ACC112 (cell line): ENCODE results near the gene TNFRSF13B.
"Not testable (repeated sequence)": the region's sequence is repeated elsewhere in the genome, so short reads cannot be mapped to it uniquely, and the experiment has no call there.

ENCODE experiments used
- H2AFZ ChIP-seq: fragments of 200-600 bp; sonication (generic); one replicate; pipeline ENCODE4 v1.6.0; 2017; ENCODE audit warnings: antibody characterized with exemption, low read length; ENCODE audit not compliant: unreplicated experiment
- H3K27ac ChIP-seq: fragments of 200-600 bp; sonication (generic); 2 replicates; pipeline ENCODE4 v1.5.1; 2014; ENCODE audit warnings: low read depth, mild to moderate bottlenecking, antibody characterized with exemption, low read length, moderate library complexity
- H3K27me3 ChIP-seq: fragments of 200-600 bp; sonication (generic); 2 replicates; pipeline ENCODE4 v1.6.1; 2014; ENCODE audit warnings: mild to moderate bottlenecking, antibody characterized with exemption, low read length, moderate library complexity, mixed read lengths; ENCODE audit not compliant: insufficient read depth
- H3K36me3 ChIP-seq: fragments of 200-600 bp; sonication (generic); 2 replicates; pipeline ENCODE4 v1.6.1; 2016; ENCODE audit warnings: mild to moderate bottlenecking, antibody characterized with exemption, low read length, moderate library complexity, mixed read lengths; ENCODE audit not compliant: insufficient read depth
- H3K4me1 ChIP-seq: fragments of 200-600 bp; sonication (generic); one replicate; pipeline ENCODE4 v1.6.1; 2016; ENCODE audit warnings: low read length, mixed read lengths; ENCODE audit not compliant: insufficient read depth, unreplicated experiment, control insufficient read depth
- H3K4me3 ChIP-seq: fragments of 200-600 bp; sonication (generic); 2 replicates; pipeline ENCODE4 v1.5.1; 2014; ENCODE audit warnings: mild to moderate bottlenecking, low read depth, low read length
- H3K79me2 ChIP-seq: fragments of 200-600 bp; sonication (generic); one replicate; pipeline ENCODE4 v1.6.0; 2016; ENCODE audit warnings: low read length; ENCODE audit not compliant: control insufficient read depth, unreplicated experiment, insufficient read depth

Gene TNFRSF13B

DNA sequence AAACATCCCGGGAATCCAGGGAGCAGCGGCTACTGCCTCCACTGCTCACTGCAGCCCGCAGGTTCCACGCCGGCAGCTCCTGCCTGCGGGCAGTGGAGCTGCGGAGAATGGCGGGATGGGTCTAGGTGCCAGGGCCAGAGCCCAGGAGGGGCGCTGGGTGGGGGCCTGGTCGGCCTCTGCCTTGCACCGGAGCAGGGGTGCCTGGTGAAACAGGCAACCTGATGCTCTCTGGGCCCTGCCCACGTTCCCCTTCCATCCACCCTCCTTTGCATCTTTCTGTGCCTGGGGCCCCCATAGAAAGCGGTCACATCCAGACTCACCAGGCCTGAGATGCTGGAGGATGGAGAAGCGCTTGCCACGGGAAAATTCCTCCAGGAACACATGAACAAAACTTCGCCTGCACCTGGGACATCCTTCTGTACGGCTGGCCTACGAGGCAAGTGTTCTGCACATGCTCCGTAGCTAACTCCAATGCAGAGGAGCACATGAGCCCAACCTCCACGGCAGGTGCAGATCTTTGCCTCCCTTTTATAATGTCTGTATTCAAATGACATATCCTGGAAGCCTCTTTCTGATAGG lies 79.0 kb downstream of the TNFRSF13B start:
- H3K27ac ChIP-seq, H3K4me3 ChIP-seq, H2AFZ ChIP-seq, H3K27me3 ChIP-seq, H3K79me2 ChIP-seq, H3K36me3 ChIP-seq, H3K4me1 ChIP-seq: not testable (repeated sequence)

DNA sequence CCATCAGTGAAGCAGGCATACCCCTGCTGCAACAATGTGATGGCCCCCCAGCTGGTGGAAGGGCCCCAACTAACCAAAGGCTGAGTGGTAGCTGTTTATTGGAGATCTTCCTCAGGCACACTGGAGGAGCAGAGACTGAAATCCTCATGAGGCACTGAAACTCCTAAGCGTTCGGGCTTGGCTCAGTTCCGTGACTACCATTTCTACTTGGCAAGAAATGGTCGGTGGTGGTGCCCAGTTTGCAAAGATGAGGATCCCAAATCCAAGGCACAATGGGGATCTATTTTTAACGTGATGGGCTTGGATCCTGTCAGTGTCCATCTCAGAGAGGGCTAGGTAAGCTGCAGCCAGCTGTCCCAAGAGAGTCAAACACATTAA lies 82.8 kb downstream of the TNFRSF13B start:
- Histone ChIP-seq H3K36me3 (no peaks in the 10 kb centered on the region), H3K79me2 (no peaks in the 10 kb centered on the region), H3K27me3 (no peaks in the 10 kb centered on the region), H3K4me3 (no peak overlapping the region), H2AFZ (no peak overlapping the region), H3K4me1 (no peaks in the 10 kb centered on the region), H3K27ac (no peak overlapping the region)
